Heart right ventricle (tissue), 16 donors: Measurements from ENCODE around the gene TMEM259. TPM values are rescaled to one million over a fixed set of nuclear protein-coding genes. Genes with fewer than 3 reads are reported as not detected.

Source experiments
- ATAC-seq, 8 donors: fragments of 200-7000 bp; cut with Tn5 transposase; one replicate each; pipeline ENCODE4 v1.9.1; 2020; ENCODE audit warnings: mild to moderate bottlenecking in 8 of 8, moderate library complexity in 8 of 8, moderate number of reproducible peaks in 1 of 8
- DNase-seq, 2 donors: peaks; one replicate each; pipeline ENCODE4 v3.0.0-alpha.2; 2020
- H3K27ac ChIP-seq, 10 donors: fragments of 200-600 bp; sonication (generic) in 2 of 10; one replicate each; pipeline versions ENCODE4 v1.5.0 to v1.8.0; 2020 to 2022; ENCODE audit warnings: mild to moderate bottlenecking in 3 of 10
- H3K27me3 ChIP-seq, 7 donors: fragments of 200-600 bp; one replicate each; pipeline ENCODE4 v1.8.0; 2021 to 2022; ENCODE audit warnings: mild to moderate bottlenecking in 2 of 7
- H3K36me3 ChIP-seq, 9 donors: fragments of 200-600 bp; sonication (generic) in 1 of 9; one replicate each; pipeline versions ENCODE4 v1.5.0 to v1.8.0; 2020 to 2022; ENCODE audit warnings: mild to moderate bottlenecking in 2 of 9
- H3K4me1 ChIP-seq, 9 donors: fragments of 200-600 bp; sonication (generic) in 1 of 9; one replicate each; pipeline versions ENCODE4 v1.5.0 to v1.8.0; 2020 to 2022; ENCODE audit warnings: mild to moderate bottlenecking in 4 of 9
- H3K4me3 ChIP-seq, 10 donors: fragments of 200-600 bp; sonication (generic) in 2 of 10; one replicate each; pipeline versions ENCODE4 v1.5.0 to v1.8.0; 2020 to 2022; ENCODE audit warnings: mild to moderate bottlenecking in 7 of 10, moderate library complexity in 2 of 10
- H3K9me3 ChIP-seq, 11 donors: fragments of 200-600 bp in 10 of 11; sonication (generic) in 2 of 11; one replicate each; pipeline versions ENCODE4 v1.5.0 to v1.8.0; 2013 to 2022; ENCODE audit warnings: mild to moderate bottlenecking in 2 of 11, control low read depth in 1 of 11, moderate library complexity in 1 of 11
- WGBS, 2 donors: extraction: QIAGEN DNeasy Blood & Tissue Kit; methylation state at CpG; one replicate each; pipeline ENCODE4 v1.1.7; 2013; ENCODE audit warnings: inconsistent platforms in 1 of 2; 5-methylcytosine and 5-hydroxymethylcytosine counted together
- intact Hi-C, 10 donors: fragments of 100-400 bp; cut with DNase I; formaldehyde crosslinking; loops; one replicate each; pipeline versions ENCODE4 v1.11.1 to v1.14.2; 2022
- polyA plus RNA-seq, 2 donors: library from polyadenylated mRNA; stranded (reverse); fragments of 200-250 nt; gene quantifications; one replicate each; pipeline ENCODE4 v1.2.3, GENCODE V29; 2013
- total RNA-seq, 10 donors: library from RNA; stranded (reverse); fragmentation: NEBNext Ultra II Directional in 3 of 10; extraction: Animal tissue kit (Norgen Biotek cat#: 25700) in 3 of 10; gene quantifications; one replicate each; pipeline versions ENCODE4 v1.2.1 to v1.2.4, GENCODE V29; 2021 to 2023
- TF ChIP-seq, protein P1 (sequence below), 9 donors: fragments of 200-600 bp; sonication (generic) in 2 of 9; IDR thresholded peaks; one replicate each; pipeline versions ENCODE4 v1.5.0 to v1.8.0; 2021 to 2022; ENCODE audit warnings: antibody characterized with exemption in 9 of 9, mild to moderate bottlenecking in 5 of 9, moderate library complexity in 1 of 9
- donor health status: Arrhythmogenic right ventricular cardiomyopathy.
- donor health status: ischemic (EF 13 %, LVEDD 7.1; RV severe dilation, severe dysfunction).
- donor health status: healthy with polysubstance abuse.
- donor health status: DM: no; HTN: yes; CAD: no.
- donor health status: DM: no; HTN: no; CAD: no.
- donor health status: ischemic (EF 25% LVEDD 6.9; RV normal size, moderate dysfunction).
- donor health status: ischemic (EF 25% LVEDD 5.7; RV mildly dilated, moderate dysfunction).
- donor health status: healthy.
- donor health status: DM: yes; HTN: yes; CAD: no.
- donor health status: Ischemic cardiomyopathy.
- donor health status: ischemic (EF 35%, LVEDD 5.7; RV mildly dilated, moderate dysfunction).
- donor health status: nonischemic (EF 11% LVEDD 7.7; RV severe dilation, severe dysfunction).
- donor health status: DM: yes; HTN: yes; CAD: no.
- donor health status: PGD.
- donor health status: ischemic (EF 29% LVEDD 5.4; RV normal size, mild dysfunction).
- donor health status: nonischemic (EF 23%, LVEDD 6.1; RV moderate dilation, normal function).

Gene TMEM259
- total and polyA plus RNA-seq, 12 donors, result 94.3 to 289 (median 114) TPM

DNA sequence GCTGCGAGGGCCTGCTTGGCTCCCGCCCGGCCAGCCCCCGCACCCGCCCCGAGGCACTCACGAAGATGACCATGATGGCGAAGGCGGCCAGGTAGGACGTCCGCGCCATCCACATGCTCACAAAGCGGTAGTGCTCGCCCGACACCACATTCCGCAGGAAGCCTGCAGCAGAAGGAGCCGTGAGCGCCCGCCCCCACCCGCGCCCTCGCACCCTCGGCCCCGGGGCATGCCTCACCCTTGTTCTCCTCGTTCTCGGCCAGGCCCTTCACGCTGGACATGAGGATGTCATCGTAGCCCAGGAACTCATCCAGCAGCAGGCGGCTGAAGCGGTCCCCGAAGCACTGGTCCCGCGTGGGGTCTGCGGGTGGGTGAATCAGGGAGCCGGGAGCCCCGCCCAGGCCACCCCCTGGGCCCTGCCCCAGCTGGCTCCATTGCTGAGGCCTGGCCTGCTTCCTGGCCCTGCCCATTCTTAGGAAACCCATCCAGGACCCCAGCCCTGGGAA lies 9.0 kb downstream of the TMEM259 start:
- no peak for ATAC-seq
- Histone ChIP-seq H3K4me1 (peaks cover 20 to 36% (median 23%) of the 10 kb centered on the region in 9 donors), H3K4me3 (no peak overlapping the region), H3K27me3 (no peaks in the 10 kb centered on the region), H3K9me3 (no peaks in the 10 kb centered on the region), H3K27ac (no peak overlapping the region), H3K36me3 (peaks cover 0 to 67% (median 39%) of the 10 kb centered on the region in 9 donors)
- intact Hi-C loops, result no loop called here
- TF ChIP-seq, protein P1, sequence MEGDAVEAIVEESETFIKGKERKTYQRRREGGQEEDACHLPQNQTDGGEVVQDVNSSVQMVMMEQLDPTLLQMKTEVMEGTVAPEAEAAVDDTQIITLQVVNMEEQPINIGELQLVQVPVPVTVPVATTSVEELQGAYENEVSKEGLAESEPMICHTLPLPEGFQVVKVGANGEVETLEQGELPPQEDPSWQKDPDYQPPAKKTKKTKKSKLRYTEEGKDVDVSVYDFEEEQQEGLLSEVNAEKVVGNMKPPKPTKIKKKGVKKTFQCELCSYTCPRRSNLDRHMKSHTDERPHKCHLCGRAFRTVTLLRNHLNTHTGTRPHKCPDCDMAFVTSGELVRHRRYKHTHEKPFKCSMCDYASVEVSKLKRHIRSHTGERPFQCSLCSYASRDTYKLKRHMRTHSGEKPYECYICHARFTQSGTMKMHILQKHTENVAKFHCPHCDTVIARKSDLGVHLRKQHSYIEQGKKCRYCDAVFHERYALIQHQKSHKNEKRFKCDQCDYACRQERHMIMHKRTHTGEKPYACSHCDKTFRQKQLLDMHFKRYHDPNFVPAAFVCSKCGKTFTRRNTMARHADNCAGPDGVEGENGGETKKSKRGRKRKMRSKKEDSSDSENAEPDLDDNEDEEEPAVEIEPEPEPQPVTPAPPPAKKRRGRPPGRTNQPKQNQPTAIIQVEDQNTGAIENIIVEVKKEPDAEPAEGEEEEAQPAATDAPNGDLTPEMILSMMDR (IDR thresholded peaks at IDR 0.05), result no peak
- 93% methylated on average over 36 of the region's 36 CpGs for WGBS, 2 donors
- no peak for DNase-seq

DNA sequence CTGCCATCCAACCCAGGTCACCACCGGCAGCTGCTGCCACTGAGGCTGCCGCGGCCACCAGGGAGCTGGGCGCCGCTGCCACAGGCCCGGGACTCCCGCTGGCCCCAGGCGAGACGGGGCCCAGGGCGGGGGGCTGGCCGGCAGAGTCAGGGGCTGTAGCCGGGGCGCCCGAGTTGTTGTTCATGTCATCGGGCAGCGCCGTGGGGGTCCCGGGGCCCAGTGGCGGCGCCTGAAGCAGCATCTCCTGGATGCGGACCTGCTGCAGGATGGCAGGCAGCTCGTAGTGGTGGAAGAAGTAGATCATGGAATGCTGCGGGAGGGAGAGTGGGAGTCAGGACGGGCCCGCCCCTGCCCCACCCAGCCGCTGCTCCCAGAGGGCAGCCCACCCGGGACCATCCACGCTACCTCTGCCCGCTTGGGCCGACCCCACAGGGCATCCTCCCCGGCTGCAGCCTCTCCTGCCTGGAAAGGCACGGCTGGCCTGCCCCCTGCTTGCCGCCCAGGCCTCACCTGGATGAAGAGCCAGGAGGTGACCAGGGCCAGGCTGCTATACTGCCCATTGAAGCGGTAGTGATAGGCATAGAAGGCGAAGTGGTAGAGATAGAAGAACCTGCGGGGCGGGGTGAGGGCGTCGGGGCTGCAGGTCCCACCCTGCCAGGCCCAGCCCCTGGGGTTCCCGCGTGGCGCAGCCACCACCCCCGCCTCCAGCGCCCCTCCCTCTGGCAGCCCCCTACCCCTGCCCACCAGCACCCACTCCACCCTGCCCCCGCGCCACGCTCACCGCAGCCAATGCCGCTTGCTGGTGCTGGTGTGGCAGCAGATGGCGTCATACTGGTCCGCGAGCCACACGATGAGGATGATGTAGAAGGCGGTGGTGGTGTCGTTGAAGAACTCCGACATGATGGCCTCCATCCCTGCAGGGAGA lies 10.1 kb downstream of the TMEM259 start:
- Histone ChIP-seq H3K36me3 (peaks cover 0 to 67% (median 39%) of the 10 kb centered on the region in 9 donors), H3K27ac (no peak overlapping the region), H3K4me1 (peaks cover 9 to 26% (median 13%) of the 10 kb centered on the region in 9 donors), H3K27me3 (no peaks in the 10 kb centered on the region), H3K9me3 (no peaks in the 10 kb centered on the region), H3K4me3 (no peak overlapping the region)
- WGBS, 2 donors, result 93 to 96% methylated on average over 53 to 56 of the region's 56 CpGs
- DNase-seq (no peak), ATAC-seq (no peak)
- TF ChIP-seq, protein P1 (IDR thresholded peaks at IDR 0.05), result no peak
- intact Hi-C loops, result no loop called here

DNA sequence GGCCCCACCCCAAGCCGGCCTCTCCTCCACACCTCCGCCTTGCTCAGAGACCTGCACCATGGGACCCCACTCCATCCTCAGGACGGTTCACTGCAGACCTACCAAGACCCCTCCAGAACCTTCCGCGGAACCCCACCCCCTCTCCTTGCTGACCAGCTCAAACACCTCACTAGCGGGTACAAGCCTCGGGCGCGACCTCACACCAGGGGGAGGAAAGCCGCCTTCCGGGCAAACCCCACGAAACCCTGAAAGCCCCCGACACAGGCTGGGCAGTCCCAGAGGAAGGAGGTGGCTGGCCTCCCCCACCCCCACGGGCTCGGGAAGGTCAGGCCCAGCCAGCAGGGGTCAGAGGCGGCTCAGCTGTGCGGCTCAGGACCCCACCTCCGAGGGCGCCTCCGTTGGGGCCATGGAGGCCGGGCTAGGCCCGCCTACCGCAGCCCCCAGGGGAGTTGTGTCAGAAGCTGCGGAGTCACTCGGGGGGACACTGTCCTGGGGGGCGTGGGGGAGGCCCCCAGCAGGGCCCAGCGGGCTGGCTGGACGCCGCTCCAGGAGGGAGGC lies 10.9 kb downstream of the TMEM259 start:
- DNase-seq (no peak), ATAC-seq (peak in 1 of 8 donors; percentile 9)
- peaks cover 0 to 63% (median 39%) of the 10 kb centered on the region in 9 donors for H3K36me3 ChIP-seq
- peak overlapping the region in 1 of 10 donors; percentile 15 for H3K27ac ChIP-seq
- TF ChIP-seq, protein P1 (IDR thresholded peaks at IDR 0.05), result no peak
- no peaks in the 10 kb centered on the region for H3K9me3 ChIP-seq
- peaks cover 1 to 18% (median 5%) of the 10 kb centered on the region in 9 donors for H3K4me1 ChIP-seq
- intact Hi-C loops, result no loop called here
- H3K27me3 ChIP-seq, result no peaks in the 10 kb centered on the region
- 81 to 85% methylated on average over 29 of the region's 29 CpGs for WGBS, 2 donors
- H3K4me3 ChIP-seq, result no peak overlapping the region
